Activated naive CD4-positive, alpha-beta T cell treated with anti-CD3 and anti-CD28 coated beads for 36 hours (primary cell): ENCODE results near the gene CALM3. TPM values are rescaled to one million over a fixed set of nuclear protein-coding genes. Genes with fewer than 3 reads are reported as not detected.

ENCODE experiments used
- CTCF ChIA-PET: fragments of 350-600 bp; sonication (Branson Sonifier 250); formaldehyde crosslinking; loops from one replicate; lab custom pipeline; 2021; ENCODE audit warnings: antibody characterized with exemption; lab: Charles Lee
- DNase-seq: peaks from one replicate; pipeline ENCODE4 v3.0.0-alpha.2; 2020
- H3K27ac Mint-ChIP-seq: one replicate; pipeline ENCODE4 v1.8.0; 2021; ENCODE audit warnings: mild to moderate bottlenecking, mixed read lengths
- H3K27me3 Mint-ChIP-seq: one replicate; pipeline ENCODE4 v1.8.0; 2021; ENCODE audit warnings: low read depth, mixed read lengths
- H3K36me3 Mint-ChIP-seq: one replicate; pipeline ENCODE4 v1.8.0; 2021; ENCODE audit warnings: low read depth, mixed read lengths
- H3K4me1 Mint-ChIP-seq: one replicate; pipeline ENCODE4 v1.8.0; 2021; ENCODE audit warnings: low read depth, mixed read lengths
- H3K4me3 Mint-ChIP-seq: one replicate; pipeline ENCODE4 v1.8.0; 2021; ENCODE audit warnings: mild to moderate bottlenecking, moderate library complexity, mixed read lengths
- H3K9me3 Mint-ChIP-seq: one replicate; pipeline ENCODE4 v1.8.0; 2021; ENCODE audit warnings: mixed read lengths
- intact Hi-C: fragments of 100-400 bp; cut with micrococcal nuclease; formaldehyde crosslinking; loops from one replicate; pipeline ENCODE4 v1.15.1; 2023
- total RNA-seq, 2 experiments: library from RNA; stranded (reverse); gene quantifications; one replicate each; pipeline ENCODE4 v1.2.3, GENCODE V29; 2021

CALM3 gene
- total RNA-seq, 2 experiments from 2014 or later, result 482 to 500 TPM

DNA sequence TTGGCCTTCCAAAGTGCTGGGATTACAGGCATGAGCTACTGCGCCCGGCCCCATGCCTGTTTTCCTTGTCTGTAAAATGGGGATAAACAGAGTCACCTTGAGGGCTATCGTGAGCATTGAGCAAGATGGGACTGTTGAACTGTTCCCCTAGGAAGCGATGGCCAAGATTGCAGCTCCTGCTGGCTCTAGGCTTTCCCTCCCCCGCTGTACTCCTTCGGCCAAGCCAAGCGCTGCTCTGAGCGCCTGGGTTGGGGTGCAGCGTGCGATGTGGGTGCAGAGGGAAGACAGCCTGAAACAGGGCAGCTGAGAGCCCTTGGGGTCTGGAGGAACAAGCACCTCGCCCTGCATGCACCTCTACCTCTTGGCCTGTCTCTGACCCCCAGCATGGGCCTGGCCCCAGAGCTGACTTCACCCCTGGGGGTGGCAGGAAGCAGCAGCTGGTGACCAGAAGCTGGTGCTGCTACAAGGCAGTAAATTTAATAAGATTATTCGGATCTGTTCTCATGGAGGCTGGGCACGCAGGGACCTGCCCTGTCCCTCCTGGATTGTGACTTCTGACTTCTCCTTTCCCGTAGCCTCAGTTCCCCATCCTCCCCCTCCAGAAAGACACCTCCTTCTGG, 29.6 kb downstream of the CALM3 start:
- no peak overlapping the region for H3K4me3 Mint-ChIP-seq
- no peaks in the 10 kb centered on the region for H3K27me3 Mint-ChIP-seq
- no peak for DNase-seq
- no peaks in the 10 kb centered on the region for H3K9me3 Mint-ChIP-seq
- CTCF ChIA-PET, result interaction anchor here (0.5 to 4.7 kb wide), 4 partner anchors 11 to 132 kb away, joined by 3 to 13 read pairs (median 6); no protein-coding TSS in a partner anchor
- H3K4me1 Mint-ChIP-seq, result peaks cover 30% of the 10 kb centered on the region
- H3K36me3 Mint-ChIP-seq, result no peaks in the 10 kb centered on the region
- intact Hi-C loops, result no loop called here
- no peak overlapping the region for H3K27ac Mint-ChIP-seq

DNA sequence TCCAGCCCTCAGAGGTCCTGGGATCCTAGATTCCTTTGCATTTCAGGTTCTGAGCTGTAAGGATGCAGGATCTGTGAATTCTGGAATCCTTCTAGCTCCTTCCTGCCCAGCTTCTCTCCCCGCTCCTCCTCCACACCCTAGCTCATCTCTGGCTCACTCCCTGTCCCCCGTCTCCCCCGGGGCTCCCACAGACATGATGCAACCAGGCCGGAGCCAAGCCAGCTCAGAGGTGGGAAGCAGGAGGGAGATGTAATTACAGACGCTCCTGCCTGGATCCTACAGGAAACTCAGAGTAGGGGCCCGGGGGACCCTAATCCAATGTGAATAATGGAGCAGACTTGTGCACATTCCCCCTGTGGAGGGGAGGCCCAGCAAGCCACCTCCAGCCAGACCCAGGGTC, 30.4 kb downstream of the CALM3 start:
- Mint-ChIP-seq H3K36me3 (no peaks in the 10 kb centered on the region), H3K4me1 (peaks cover 30% of the 10 kb centered on the region), H3K27ac (no peak overlapping the region), H3K27me3 (no peaks in the 10 kb centered on the region), H3K4me3 (no peak overlapping the region), H3K9me3 (no peaks in the 10 kb centered on the region)
- DNase-seq, result no peak
- CTCF ChIA-PET, result interaction anchor here (0.5 to 4.7 kb wide), 3 partner anchors 15 to 133 kb away, joined by 3 to 13 read pairs (median 8); no protein-coding TSS in a partner anchor
- intact Hi-C loops, result no loop called here

DNA sequence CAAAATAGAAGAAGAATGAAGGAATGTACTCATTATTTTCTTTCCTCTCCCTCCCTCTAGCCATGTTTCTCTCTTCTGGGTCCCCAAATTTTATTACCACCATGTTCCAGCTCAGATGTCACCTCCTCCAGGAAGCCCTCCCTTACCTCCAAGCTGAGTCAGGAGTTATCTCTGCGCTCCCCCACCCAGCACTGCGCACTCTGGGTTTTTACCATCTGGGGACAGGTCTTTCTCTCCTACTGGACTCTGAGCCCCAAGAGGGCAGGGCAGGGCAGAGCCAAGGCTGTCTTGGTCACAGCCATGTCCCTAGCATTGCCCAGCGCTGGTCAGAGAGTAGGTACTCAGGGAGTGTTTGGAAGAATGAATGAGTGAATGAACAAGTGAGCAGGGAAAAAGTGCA, 32.0 kb downstream of the CALM3 start:
- Mint-ChIP-seq H3K4me1 (peaks cover 24% of the 10 kb centered on the region), H3K27ac (no peak overlapping the region), H3K27me3 (no peaks in the 10 kb centered on the region), H3K9me3 (no peaks in the 10 kb centered on the region), H3K4me3 (peak overlapping the region; percentile 74), H3K36me3 (no peaks in the 10 kb centered on the region)
- no peak for DNase-seq
- intact Hi-C loops, result no loop called here
- CTCF ChIA-PET, result interaction anchor here (1.2 to 4.7 kb wide), 6 partner anchors 12 to 33 kb away, joined by 3 to 13 read pairs (median 6); partner anchors contain the start of gene DACT3

DNA sequence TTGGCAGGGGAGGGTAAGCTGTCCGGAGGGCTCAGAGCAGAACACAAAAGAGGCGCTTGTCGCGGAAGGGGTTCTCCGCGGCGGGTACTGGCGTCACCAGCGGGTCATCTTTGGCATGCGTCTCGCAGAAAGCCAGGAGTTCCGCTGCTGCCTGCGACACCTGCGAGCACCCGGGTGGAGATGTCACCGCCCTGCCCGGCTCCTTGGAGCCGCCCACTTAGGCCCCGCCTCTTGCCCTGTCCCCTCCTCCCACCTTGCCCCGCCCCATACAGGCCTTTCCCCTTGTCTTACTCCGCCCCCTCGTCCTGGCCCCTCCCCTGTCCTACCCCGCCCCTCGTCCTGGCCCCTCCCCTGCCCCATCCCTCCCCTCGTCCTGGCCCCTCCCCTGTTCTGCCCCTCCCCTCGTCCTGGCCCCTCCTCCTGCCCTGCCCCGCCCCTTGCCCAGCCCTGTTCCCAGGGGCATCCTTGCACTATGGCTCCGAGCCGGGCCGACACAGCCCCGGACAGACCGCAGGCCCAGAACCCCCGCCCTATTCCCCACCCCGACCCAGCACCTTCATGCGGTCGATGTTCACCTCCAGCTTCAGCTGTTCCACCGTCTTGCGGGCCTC, 33.0 kb downstream of the CALM3 start:
- no peaks in the 10 kb centered on the region for H3K9me3 Mint-ChIP-seq
- no peaks in the 10 kb centered on the region for H3K27me3 Mint-ChIP-seq
- H3K27ac Mint-ChIP-seq, result peak overlapping the region; percentile 54
- CTCF ChIA-PET, result interaction anchor here (0.5 to 4.7 kb wide), 6 partner anchors 13 to 90 kb away, joined by 3 to 13 read pairs (median 4); partner anchors contain the start of gene DACT3
- H3K36me3 Mint-ChIP-seq, result no peaks in the 10 kb centered on the region
- DNase-seq, result peak; percentile 99
- H3K4me3 Mint-ChIP-seq, result peak overlapping the region; percentile 74
- peaks cover 21% of the 10 kb centered on the region for H3K4me1 Mint-ChIP-seq
- intact Hi-C loops, result loop anchor here (1.0 kb wide), 3 partner anchors 17 to 33 kb away; partner anchors contain the start of genes CALM3 and DACT3

DNA sequence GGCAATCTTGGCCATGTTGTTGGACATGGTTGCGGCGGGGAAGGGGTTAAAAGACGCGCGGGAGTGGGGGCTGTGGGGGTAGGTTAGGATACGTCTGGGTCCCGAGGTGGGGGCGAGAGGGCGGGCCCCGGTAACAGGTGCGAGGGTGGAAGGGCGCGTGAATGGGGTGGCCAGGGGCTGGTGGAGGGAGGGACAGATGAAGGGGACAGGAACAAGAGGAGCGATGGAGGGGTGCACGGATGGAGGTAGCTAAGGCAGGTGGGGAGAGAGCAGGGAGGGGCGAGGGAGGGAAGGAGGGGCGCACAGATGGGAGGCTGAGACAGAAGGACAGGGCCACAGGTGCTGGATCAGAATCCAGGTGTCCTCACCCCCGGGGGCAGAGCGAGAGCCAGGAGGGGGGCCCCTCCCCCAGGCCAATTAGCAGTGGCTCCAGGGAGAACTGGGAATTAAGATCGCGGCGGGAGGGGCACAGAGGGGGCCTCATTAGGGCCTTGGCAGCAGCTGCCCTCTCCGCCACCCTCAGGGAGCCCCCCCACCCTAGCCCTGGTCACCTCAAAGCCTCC, 33.6 kb downstream of the CALM3 start:
- H3K27me3 Mint-ChIP-seq, result no peaks in the 10 kb centered on the region
- no peak overlapping the region for H3K27ac Mint-ChIP-seq
- intact Hi-C loops, result loop anchor here (1.0 kb wide), 3 partner anchors 17 to 33 kb away; partner anchors contain the start of genes CALM3 and DACT3
- peaks cover 23% of the 10 kb centered on the region for H3K4me1 Mint-ChIP-seq
- peak overlapping the region; percentile 65 for H3K4me3 Mint-ChIP-seq
- DNase-seq, result no peak
- H3K36me3 Mint-ChIP-seq, result no peaks in the 10 kb centered on the region
- H3K9me3 Mint-ChIP-seq, result no peaks in the 10 kb centered on the region
- CTCF ChIA-PET, result interaction anchor here (1.2 to 4.7 kb wide), 3 partner anchors 14 to 34 kb away, joined by 3 to 13 read pairs (median 5); no protein-coding TSS in a partner anchor

DNA sequence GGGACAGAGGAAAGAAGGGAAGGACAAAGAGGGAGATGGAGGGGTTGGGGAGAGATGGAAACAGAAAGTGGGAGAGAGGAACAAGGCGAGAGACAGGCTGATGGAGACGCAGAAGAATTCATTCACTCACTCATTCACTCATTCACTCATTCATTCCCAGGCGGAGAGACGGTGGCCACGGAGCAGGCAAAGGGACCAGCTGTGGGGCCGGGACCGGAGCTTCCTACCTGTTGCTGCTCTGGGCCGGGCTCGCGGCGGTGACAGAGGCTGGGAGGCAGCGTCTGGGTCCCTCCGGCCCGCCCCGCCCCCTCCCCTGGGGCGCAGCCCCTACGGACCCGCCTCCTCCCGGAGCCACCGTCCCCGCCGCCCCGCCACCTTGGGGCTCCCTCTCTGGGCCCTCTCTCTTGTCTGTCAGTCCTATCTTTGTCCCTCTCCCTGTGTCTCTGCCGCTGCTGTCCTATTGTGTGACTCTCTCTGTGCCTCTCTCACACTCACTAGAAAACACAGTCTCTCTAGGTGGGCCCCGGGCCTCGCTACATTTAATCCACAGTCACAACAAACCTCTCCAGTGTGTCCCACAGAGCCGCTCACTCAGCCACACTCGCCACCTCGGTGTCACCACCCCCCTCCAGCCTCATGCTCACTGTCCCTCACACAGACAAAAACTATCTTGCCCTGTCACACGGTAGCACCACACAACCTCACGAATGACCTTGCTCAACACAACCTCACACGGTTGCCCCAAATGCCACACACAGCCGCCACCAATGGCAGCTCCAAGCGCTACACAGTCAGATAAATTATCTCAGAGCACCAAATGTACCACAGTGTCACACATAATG, 35.0 kb downstream of the CALM3 start, which contains the start of gene GNG8:
Gene GNG8, minus strand, starts transcription at position 283 of the 842 bp plus-strand sequence. CDS start 1,520 bp downstream, outside the sequence.
- intact Hi-C loops, result no loop called here
- Mint-ChIP-seq H3K36me3 (no peaks in the 10 kb centered on the region), H3K4me3 (peak within 1 kb of the TSS; percentile 70), H3K27ac (no peak within 1 kb of the TSS), H3K27me3 (peaks cover 2% of the 10 kb centered on the region), H3K9me3 (no peaks in the 10 kb centered on the region), H3K4me1 (peaks cover 23% of the 10 kb centered on the region)
- CTCF ChIA-PET, result interaction anchor here (1.0 to 1.8 kb wide), 4 partner anchors 19 to 73 kb away, joined by 3 to 15 read pairs (median 12); partner anchors contain the start of gene DACT3
- no peak for DNase-seq

DNA sequence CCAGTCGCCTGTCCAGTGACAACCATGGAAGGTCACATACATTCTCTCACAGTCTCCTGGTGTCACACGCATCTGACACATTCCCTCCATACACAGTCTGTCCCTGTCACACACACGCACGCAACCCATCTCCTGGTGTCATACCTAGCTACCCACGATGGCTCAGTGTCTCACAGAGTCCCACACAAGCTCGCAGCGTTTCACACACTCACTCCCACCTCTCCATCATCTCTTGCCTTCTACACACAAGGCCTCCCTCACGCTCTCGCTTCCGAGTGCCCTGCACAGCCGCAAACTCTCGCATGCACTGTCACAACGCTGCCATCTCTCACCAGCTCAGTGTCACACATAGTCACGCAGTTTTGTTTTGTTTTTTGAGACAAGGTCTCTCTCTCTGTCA, 36.1 kb downstream of the CALM3 start:
- intact Hi-C loops, result no loop called here
- H3K4me1 Mint-ChIP-seq, result peaks cover 23% of the 10 kb centered on the region
- no peaks in the 10 kb centered on the region for H3K9me3 Mint-ChIP-seq
- no peak overlapping the region for H3K27ac Mint-ChIP-seq
- H3K4me3 Mint-ChIP-seq, result no peak overlapping the region
- no peaks in the 10 kb centered on the region for H3K36me3 Mint-ChIP-seq
- DNase-seq, result peak; percentile 62
- CTCF ChIA-PET, result interaction anchor here (0.6 to 1.8 kb wide), 10 partner anchors 11 to 346 kb away, joined by 3 to 15 read pairs (median 4); partner anchors contain the start of gene DACT3
- peaks cover 2% of the 10 kb centered on the region for H3K27me3 Mint-ChIP-seq

DNA sequence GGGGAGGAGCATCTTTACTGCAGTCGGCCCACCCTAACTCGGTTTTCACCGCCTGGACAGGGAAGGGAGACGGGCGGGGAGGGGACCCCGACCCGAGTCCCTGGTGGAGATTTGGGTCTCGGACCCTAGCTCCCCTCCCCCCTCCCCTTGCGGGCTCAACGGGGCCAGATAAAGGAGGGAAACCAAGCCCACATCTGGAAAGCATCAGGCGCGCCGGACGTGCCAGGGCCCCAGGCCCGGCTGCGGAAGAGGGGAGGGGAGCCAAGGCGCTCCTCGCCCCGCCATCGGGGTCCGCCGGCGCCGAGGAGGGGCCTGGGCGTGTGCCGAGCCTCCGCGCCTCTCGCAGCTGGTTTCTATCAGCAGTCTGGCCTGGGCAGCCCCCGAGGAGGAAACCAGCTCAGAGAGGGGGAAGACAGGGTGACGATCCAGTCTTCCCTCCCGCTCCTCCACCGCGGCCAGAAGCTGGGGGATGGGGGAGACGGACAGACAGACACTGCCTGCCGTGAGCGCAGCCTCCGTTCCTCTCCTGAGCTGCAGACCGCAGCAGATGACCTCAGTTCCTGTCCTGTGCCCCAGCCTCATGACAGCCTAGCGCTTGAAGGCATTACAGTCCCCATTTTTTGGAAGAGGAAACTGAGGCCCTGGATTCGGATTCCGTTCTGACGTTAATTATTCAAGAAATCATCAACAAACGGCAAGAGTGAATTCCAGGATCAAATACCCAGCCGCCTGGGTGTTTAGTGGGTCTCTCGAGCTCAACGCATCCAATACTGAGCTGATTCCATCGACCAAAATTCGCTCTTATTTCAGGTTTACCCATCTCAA, 38.4 kb downstream of the CALM3 start:
- no peaks in the 10 kb centered on the region for H3K9me3 Mint-ChIP-seq
- H3K4me3 Mint-ChIP-seq, result no peak overlapping the region
- intact Hi-C loops, result no loop called here
- H3K27ac Mint-ChIP-seq, result no peak overlapping the region
- no peaks in the 10 kb centered on the region for H3K36me3 Mint-ChIP-seq
- peak; percentile 67 for DNase-seq
- peaks cover 2% of the 10 kb centered on the region for H3K27me3 Mint-ChIP-seq
- H3K4me1 Mint-ChIP-seq, result peaks cover 9% of the 10 kb centered on the region
- CTCF ChIA-PET, result interaction anchor here (0.6 to 0.7 kb wide), 2 partner anchors 19 to 694 kb away, joined by 3 read pairs; no protein-coding TSS in a partner anchor

DNA sequence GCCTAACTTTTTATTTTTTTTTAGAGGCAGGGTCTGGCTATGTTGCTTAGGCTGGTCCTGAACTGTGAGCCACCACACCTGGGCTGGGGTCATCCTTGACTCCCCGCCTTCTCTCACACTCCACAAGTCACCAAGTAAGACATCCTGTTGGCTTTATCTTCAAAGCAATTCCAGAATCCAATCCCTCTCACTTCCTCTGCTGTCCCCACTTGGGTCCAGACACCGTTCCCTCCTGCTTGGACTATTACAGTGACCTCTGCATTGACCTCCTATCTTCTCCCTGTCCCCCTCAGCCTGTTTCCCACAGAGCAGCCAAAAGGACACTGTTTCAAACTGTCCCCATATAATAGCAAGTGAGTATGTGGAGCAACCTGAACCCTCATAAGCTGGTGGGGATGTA, 39.5 kb downstream of the CALM3 start:
- peaks cover 2% of the 10 kb centered on the region for H3K27me3 Mint-ChIP-seq
- CTCF ChIA-PET, result interaction anchor here (0.6 kb wide), 1 partner anchor 100 kb away, joined by 3 read pairs; no protein-coding TSS in a partner anchor
- no peaks in the 10 kb centered on the region for H3K36me3 Mint-ChIP-seq
- no peak overlapping the region for H3K4me3 Mint-ChIP-seq
- no peak for DNase-seq
- H3K27ac Mint-ChIP-seq, result no peak overlapping the region
- intact Hi-C loops, result no loop called here
- H3K4me1 Mint-ChIP-seq, result peaks cover 4% of the 10 kb centered on the region
- no peaks in the 10 kb centered on the region for H3K9me3 Mint-ChIP-seq

DNA sequence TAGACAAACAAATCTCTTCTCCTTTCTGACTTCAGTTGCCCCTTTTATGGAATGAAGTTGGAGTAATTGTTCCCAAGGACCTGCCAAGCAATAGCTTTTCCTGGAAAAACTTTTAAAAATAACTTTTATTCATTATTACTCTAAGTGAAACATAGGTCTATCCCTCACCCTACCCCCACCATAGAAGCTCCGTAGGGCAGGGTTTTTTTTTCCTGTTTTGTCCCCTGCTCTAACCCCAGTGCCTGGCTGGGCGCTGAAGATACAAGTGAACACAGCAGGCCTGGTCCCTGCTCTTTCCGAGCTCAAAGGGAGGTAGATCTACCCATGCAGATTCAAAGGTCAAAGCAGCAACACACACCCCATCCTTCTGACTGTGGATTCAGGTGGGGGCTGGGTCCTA, 43.6 kb downstream of the CALM3 start:
- Mint-ChIP-seq H3K27ac (no peak overlapping the region), H3K4me1 (peaks cover 7% of the 10 kb centered on the region), H3K9me3 (peaks cover 2% of the 10 kb centered on the region), H3K27me3 (peaks cover 10% of the 10 kb centered on the region), H3K4me3 (no peak overlapping the region), H3K36me3 (peaks cover 5% of the 10 kb centered on the region)
- DNase-seq, result no peak
- CTCF ChIA-PET, result interaction anchor here (2.1 kb wide), 1 partner anchor 17 kb away, joined by 9 read pairs; the partner anchor contains the start of gene DACT3
- intact Hi-C loops, result no loop called here

DNA sequence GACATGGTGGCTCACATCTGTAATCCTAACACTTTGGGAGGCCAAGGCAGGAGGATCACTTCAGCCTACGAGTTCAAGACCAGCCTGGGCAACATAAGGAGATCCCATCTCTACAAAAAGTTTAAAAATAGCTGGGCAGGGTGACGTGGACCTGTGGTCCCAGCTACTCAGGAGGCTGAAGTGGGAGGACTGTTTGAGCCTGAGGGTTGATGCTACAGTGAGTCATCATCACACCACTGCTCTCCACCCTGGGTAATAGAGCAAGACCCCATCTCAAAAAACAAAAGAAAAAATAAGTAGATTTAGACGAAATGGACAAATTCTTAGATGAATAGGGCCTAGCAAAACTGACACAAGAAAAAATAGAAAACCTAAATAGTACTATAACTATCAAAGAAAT, 45.3 kb downstream of the CALM3 start:
- intact Hi-C loops, result no loop called here
- DNase-seq, result no peak
- H3K27me3 Mint-ChIP-seq, result peaks cover 21% of the 10 kb centered on the region
- H3K4me1 Mint-ChIP-seq, result peaks cover 7% of the 10 kb centered on the region
- peaks cover 2% of the 10 kb centered on the region for H3K9me3 Mint-ChIP-seq
- CTCF ChIA-PET, result no interaction called here
- peaks cover 5% of the 10 kb centered on the region for H3K36me3 Mint-ChIP-seq
- H3K4me3 Mint-ChIP-seq, result no peak overlapping the region
- H3K27ac Mint-ChIP-seq, result no peak overlapping the region
